Stimulated activated CD4-positive, alpha-beta T cell treated with anti-CD3 and anti-CD28 coated beads, Interleukin-4, amount 100 ng/mL, for 48 hours (primary cell): ENCODE measurements around the gene CLDN5.
"Not testable (repeated sequence)": the region's sequence is repeated elsewhere in the genome, so short reads cannot be mapped to it uniquely, and the experiment has no call there.

Experiments
- DNase-seq, 2 donors: peaks; one replicate each; pipeline ENCODE4 v3.0.0-alpha.2; 2020; ENCODE audit warnings: low read depth in 2 of 2

The CLDN5 gene

GRCh38 chr22:19548427-19548826, 24.2 kb upstream of the CLDN5 start:
- DNase-seq, result not testable (repeated sequence)

GRCh38 chr22:19547620-19548019, 23.4 kb upstream of the CLDN5 start:
- DNase-seq, result no peak

DNA sequence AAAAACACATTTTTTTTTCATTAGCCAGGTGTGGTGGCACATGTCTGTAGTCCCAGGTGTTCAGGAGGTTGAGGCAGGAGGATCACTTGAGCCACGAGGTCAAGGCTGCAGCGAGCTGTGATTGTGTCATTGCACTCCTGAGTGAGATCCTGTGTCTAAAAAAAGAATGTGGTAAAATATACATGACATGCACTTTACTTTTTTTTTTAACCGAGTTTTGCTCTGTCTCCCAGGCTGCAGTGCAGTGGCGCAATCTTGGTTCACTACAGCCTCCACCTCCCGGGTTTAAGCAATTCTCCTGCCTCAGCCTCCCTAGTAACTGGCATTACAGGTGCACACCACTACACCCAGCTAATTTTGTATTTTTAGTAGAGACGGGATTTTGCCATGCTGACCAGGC, 22.5 kb upstream of the CLDN5 start:
- no peak for DNase-seq

DNA sequence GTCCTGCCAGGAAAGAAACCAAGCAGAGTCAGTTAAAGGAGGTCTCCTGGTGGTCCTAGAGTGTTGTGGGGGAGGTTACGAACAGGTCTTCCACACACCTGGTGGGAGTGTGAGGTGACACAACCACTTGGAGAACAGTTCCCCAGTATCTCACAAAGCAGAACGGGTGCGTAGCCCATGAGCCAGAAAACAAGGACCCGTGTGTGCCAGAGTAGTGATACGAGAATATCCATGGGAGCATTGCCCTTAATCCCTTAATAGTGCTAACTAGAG, 21.7 kb upstream of the CLDN5 start:
- no peak for DNase-seq

GRCh38 chr22:19543970-19544708, 19.9 kb upstream of the CLDN5 start:
- DNase-seq, result no peak

DNA sequence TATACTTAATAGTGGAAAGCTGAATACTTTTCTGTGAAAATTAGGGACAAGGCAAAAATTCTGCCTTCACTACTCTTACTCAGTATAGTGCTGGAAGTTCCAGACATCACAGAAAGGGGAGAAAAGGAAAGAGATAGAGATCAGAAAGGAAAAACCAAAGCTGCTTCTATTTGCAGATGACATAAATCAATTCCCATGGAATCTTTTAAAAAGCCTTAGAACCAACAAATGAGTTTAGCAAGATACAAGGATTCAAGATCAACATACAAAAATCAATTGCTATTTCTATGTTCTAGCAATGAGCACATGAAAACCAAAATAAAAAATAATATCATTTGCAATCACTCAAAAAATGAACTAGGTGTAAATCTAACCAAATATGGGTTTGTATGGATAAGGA, 16.2 kb upstream of the CLDN5 start:
- no peak for DNase-seq

GRCh38 chr22:19537941-19538488, 13.8 kb upstream of the CLDN5 start:
- no peak for DNase-seq

GRCh38 chr22:19536564-19536963, 12.4 kb upstream of the CLDN5 start:
- DNase-seq, result no peak

DNA sequence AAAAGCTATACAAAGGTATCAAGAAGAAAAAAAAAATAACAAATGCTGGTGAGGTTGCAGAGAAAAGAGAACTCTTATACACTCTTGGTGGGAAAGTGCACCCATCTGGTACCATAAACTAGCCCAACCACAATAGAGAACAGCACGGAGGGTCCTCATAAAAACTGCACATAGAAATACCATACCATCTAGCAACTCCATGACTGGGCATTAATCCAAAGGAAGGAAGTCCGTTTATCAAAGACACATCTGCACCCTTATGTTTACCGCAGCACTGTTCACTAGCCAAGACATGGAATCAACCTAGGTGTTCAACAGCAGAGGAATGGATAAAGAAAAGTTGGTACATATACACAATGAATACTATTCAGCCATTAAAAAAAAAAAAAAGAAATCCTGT, 10.8 kb upstream of the CLDN5 start:
- DNase-seq, result no peak

DNA sequence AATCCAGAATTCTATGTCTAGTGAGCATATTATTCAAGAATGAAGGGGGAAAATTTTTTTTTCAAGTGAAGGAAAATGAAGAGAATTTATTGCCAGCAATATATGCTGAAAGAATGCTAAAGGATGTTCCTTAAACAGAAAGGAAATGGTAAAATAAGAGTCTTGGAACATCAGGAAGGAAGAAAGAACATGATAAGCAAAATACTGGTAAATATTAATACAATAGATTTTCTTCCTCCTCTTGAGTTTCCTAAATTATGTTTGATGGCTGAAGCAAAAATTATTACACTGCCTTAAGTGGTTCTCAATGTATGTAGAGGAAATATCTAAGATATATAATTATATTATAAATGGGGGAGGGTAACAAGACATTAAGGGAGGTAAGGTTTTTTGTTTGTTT, 9.6 kb upstream of the CLDN5 start:
- DNase-seq, result no peak

- DNase-seq, result no peak
These were observed 8.9 kb upstream of the CLDN5 start for GRCh38 chr22:19533049-19533626.

DNA sequence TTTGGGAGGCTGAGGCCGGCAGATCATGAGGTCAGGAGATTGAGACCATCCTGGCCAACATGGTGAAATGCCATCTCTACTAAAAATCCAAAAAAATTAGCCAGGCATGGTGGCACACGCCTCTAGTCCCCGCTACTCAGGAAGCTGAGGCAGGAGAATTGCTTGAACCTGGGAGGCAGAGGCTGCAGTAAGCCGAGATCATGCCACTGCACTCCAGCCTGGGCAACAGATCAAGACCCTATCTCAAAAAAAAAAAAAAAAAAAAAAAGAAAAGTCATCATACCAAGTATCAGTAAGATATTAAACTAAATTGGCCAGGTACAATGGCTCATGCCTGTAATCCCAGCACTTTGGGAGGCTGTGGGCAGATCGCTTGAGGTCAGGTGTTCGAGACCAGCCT, 7.1 kb upstream of the CLDN5 start:
- not testable (repeated sequence) for DNase-seq

- no peak for DNase-seq
These were observed 6.5 kb upstream of the CLDN5 start for GRCh38 chr22:19530751-19531150.

- no peak for DNase-seq
These were observed 5.6 kb upstream of the CLDN5 start for GRCh38 chr22:19529811-19530210.

DNA sequence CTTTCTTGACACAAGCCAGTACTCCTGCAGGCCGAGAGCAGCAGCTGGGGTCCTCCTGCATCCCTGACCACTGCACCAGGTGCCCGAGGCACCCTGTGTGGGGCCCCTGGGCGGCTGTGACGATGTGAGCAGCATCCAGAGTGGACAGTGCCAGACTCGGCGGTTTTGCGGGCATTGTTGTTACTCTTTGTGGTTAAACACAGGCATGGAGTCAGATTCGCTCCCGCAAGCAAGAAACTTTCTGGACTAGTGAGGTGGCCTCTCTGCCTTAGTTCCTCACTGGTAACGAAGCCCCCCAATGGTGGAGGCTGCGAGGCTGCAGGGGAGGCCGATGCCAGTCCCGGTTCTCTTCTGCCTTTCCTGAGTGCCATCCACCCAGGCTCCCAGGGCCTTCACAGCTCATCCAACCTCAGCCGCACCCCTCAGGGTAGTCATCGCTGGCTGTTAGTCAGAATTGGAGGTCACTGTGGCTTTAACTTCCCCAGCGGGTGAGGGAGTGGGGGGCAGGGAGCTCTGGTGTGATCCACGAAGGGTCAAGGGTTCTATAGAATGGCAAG, 3.7 kb upstream of the CLDN5 start:
- no peak for DNase-seq

DNA sequence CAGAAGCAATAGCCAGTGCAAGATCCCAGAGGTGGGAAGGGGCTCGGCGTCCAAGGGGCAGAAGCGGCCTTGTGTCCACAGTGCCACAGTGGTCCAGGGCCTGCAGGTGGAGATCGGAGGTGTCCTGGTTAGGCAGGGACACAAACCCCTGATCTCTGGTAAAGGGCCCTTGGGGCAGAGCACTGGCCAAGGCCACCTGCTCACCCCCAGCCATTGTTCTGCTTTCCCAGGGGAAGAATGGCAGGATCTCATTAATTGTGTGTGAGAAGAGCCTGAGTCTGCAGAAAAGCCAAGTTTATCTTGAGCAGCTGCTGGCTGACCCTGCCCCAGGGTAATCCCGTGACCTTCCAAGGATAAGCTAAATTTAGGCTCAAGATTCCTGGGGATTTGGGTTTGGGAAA, 3.1 kb upstream of the CLDN5 start:
- DNase-seq, result no peak

DNA sequence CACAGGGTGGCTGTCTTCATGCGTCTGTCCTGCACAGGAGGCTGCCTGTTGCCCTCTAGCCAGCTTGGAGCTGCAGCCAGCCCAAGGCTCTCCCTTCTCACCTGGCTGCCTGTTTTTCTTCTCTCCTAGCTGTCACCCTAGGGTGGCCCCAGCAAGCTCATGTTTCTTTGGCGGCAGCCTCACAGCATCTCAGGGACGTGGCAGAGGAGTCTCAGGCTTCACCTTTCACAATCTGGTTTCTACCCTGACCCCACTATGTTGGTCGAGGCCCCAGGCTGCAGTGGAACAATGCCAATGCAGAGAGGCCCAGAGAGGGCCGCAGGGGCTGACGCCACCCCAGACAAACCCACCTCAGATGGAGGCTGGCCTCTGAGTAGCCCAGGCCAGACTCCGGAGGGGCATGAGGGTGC, 2.5 kb upstream of the CLDN5 start:
- DNase-seq, result no peak

DNA sequence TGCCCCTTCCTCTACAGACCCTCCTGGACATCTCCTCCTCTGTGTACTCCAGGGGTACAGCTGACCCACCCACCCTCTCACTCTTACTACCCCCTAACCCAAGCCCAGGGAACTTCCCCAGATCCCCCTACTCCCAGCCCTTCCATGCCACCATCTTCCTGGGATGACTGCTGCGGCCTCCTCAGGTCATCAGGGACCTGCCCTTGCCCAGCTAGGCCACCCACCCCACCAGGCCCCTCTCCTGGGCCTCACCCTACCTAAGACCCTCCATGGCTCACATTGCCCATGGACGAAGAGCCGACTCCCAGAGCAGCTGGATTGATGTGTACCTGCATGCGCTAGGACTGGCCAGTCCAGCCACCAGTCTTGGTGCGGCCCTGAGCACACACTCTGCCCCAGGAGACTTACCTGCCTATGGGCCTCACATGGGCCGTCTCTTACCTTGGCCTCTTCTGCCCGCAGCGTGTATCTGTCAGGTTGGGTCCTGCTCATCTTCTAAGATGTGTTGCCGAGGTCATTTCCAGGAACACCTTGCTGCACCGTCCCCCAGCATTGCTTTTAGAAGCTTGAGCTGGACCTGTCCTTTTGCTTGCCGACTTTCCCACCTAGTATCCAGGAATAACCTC, 2.0 kb upstream of the CLDN5 start:
- no peak for DNase-seq

DNA sequence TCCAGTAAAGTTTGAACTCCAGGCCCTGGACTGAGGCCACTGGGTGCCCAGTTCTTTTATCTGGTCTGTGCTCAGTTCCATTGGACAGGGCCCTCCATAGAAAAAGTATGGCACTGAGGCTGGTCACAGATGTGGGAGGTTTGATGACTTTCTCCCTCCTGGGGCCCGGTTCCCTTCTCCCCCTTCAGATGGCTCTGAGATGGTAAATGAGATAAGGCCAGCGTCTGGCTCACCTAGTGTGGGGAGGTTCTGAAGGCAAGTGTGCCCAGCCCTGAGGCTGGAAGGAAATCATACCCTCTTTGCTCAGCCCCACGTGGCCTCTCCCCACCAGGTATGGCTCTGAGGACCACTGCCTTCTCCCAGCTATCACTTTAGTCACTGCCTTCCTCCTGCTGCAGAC, 1.5 kb upstream of the CLDN5 start:
- no peak for DNase-seq

- DNase-seq, result no peak
These were observed 978 bp upstream of the CLDN5 start for GRCh38 chr22:19525116-19525660.

DNA sequence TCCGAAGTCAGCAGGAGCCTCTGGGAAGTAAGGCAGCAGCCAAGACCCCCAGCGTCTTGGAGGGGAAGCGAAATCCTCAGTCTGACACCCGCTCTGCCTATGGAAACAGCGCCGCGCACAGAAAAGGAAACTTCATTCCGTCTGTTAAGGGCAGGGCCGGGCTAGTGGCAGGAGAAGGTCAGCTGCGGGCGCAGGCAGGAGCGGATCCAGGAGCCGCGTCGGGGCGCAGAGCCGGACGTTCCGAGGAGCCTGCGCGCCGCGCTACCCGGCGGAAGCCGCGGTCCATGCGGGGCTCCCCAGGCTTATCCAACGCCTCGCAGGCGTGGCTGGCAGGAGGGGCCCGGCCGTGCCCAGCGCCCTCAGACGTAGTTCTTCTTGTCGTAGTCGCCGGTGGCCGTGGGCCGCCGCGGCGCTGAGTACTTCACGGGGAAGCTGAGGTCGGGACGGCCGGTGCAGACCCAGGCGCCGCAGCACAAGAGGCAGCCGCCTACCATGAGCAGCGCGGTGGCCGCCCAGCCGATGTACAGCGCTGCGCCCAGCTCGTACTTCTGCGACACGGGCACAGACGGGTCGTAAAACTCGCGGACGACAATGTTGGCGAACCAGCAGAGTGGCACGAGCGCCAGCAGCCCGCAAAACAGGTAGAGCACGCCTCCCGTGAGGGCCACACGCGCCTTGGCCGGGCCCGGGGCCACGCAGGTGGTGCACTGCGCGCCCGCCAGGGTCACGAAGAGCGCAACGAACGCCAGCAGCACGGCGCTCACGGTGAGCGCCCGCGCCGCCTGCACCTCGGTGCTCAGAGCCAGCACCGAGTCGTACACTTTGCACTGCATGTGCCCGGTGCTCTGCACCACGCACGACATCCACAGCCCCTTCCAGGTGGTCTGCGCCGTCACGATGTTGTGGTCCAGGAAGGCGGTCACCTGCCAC, 705 bp downstream of the CLDN5 start:
- no peak for DNase-seq

- no peak for DNase-seq
These were observed 1.4 kb downstream of the CLDN5 start for GRCh38 chr22:19522881-19523239.
